D721Med (cell line): ENCODE data around the gene GNAQ.

ENCODE experiments used
- DNase-seq: peaks from one replicate; pipeline ENCODE4 v3.0.0; 2011; ENCODE audit warnings: low spot score; ENCODE audit not compliant: insufficient read length
- FAIRE-seq: peaks from 2 replicates; lab custom pipeline; 2011; peaks lifted over from hg19 to GRCh38; lab: Jason Lieb, UNC
- CTCF ChIP-seq: IDR thresholded peaks from 2 replicates; pipeline ENCODE4 v1.5.1; 2012; ENCODE audit warnings: mild to moderate bottlenecking, control low read depth; ENCODE audit not compliant: insufficient read depth; ENCODE audit errors: missing control alignments

The GNAQ gene

GRCh38 chr9:77785341-77785740 lies 246.3 kb downstream of the GNAQ start:
- DNase-seq (no peak), FAIRE-seq (no peak)
- TF ChIP-seq CTCF = peak; percentile 2

- no peak for FAIRE-seq
- no peak for DNase-seq
- no peak for TF ChIP-seq CTCF
Observed at GRCh38 chr9:77783518-77783917, 248.1 kb downstream of the GNAQ start.

GRCh38 chr9:77779010-77779409 lies 252.6 kb downstream of the GNAQ start:
- FAIRE-seq (no peak), DNase-seq (no peak)
- no peak for TF ChIP-seq CTCF

- no peak for TF ChIP-seq CTCF
- no peak for FAIRE-seq
Observed at GRCh38 chr9:77773381-77773780, 258.2 kb downstream of the GNAQ start.

GRCh38 chr9:77772646-77773045 lies 259.0 kb downstream of the GNAQ start:
- no peak for FAIRE-seq
- no peak for TF ChIP-seq CTCF
- no peak for DNase-seq

More at GRCh38 chr9:77773381-77773780, 258.2 kb downstream of the GNAQ start:
- DNase-seq = no peak

- TF ChIP-seq CTCF = no peak
- no peak for FAIRE-seq
- no peak for DNase-seq
Observed at GRCh38 chr9:77771171-77771570, 260.4 kb downstream of the GNAQ start.

- no peak for DNase-seq
- TF ChIP-seq CTCF = no peak
- FAIRE-seq = no peak
Observed at GRCh38 chr9:77770340-77770739, 261.3 kb downstream of the GNAQ start.
